ENCODE data around the gene CDC42SE2.

The CDC42SE2 gene

GRCh38 chr5:131441184-131441583 lies 177.3 kb downstream of the CDC42SE2 start:
- no peak for DNase-seq (ENCODE audit: low spot score)

Data from CD4-positive, alpha-beta T cell treated with Interleukin-15 for 4 hours (primary cell).